ENCODE data around the gene ANKDD1B. TPM values are rescaled to one million over a fixed set of nuclear protein-coding genes. Genes with fewer than 3 reads are reported as not detected.

The ANKDD1B gene
- total RNA-seq, 1 experiment from 2014 or later = 0.10 TPM

- intact Hi-C loops (cut with micrococcal nuclease; ENCODE audit: unreplicated experiment) = loop anchor here (5.0 kb wide), 1 partner anchor 94 kb away; no protein-coding TSS in a partner anchor
- no peaks in the 10 kb centered on the region; the same call in 1 of the 2 replicates for H3K4me1 ChIP-seq (ENCODE audit: control insufficient read depth, insufficient read depth, low read length)
- H3K4me3 ChIP-seq (ENCODE audit: low read depth in 2 of 2, low read length in 2 of 2) = no peak overlapping the region
- CTCF ChIA-PET = interaction anchor here (0.5 to 0.6 kb wide), 4 partner anchors 17 to 369 kb away, joined by 3 to 6 read pairs (median 3); no protein-coding TSS in a partner anchor
- in situ Hi-C loops (cut with HindIII; ENCODE audit: low pct_unique_long_range_greater_than_20kb, low sequenced_read_pairs) = no loop called here
- DNase-seq (ENCODE audit: low read depth, low spot score) (peak; percentile 17), ATAC-seq (0 out of 2 replicates have a peak, but pooled peaks have one; percentile 66)
- TF ChIP-seq TCF7L2 (IDR thresholded peaks at IDR 0.05; ENCODE audit: low read depth, low read length) (no peak), POLR2AphosphoS5 (IDR thresholded peaks at IDR 0.05; ENCODE audit: low read depth, low read length) (no peak), SIN3A (IDR thresholded peaks at IDR 0.05; ENCODE audit: borderline replicate concordance, insufficient read depth, low read depth, low read length) (no peak), REST (IDR thresholded peaks at IDR 0.05; ENCODE audit: insufficient read depth in 1 of 2, low read depth in 2 of 2, low read length in 1 of 2) (no peak)
- TF ChIP-seq, protein P1, sequence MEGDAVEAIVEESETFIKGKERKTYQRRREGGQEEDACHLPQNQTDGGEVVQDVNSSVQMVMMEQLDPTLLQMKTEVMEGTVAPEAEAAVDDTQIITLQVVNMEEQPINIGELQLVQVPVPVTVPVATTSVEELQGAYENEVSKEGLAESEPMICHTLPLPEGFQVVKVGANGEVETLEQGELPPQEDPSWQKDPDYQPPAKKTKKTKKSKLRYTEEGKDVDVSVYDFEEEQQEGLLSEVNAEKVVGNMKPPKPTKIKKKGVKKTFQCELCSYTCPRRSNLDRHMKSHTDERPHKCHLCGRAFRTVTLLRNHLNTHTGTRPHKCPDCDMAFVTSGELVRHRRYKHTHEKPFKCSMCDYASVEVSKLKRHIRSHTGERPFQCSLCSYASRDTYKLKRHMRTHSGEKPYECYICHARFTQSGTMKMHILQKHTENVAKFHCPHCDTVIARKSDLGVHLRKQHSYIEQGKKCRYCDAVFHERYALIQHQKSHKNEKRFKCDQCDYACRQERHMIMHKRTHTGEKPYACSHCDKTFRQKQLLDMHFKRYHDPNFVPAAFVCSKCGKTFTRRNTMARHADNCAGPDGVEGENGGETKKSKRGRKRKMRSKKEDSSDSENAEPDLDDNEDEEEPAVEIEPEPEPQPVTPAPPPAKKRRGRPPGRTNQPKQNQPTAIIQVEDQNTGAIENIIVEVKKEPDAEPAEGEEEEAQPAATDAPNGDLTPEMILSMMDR (IDR thresholded peaks at IDR 0.05) = peak; percentile 47; the same call in 1 of the 2 replicates
- POLR2A ChIA-PET = no interaction called here
- H3K27ac ChIP-seq (ENCODE audit: low read length) = no peak overlapping the region
- no peaks in the 10 kb centered on the region for H3K9me3 ChIP-seq (ENCODE audit: control insufficient read depth, insufficient read depth, low read depth, low read length)
- H3K27me3 ChIP-seq (ENCODE audit: control insufficient read depth, insufficient read depth, low read length) = no peaks in the 10 kb centered on the region
- BruUV-seq (replicated peaks) = no TSS peak
- peaks cover 16% of the 10 kb centered on the region for H3K36me3 ChIP-seq (ENCODE audit: control insufficient read depth, insufficient read depth, low read length)
Observed at GRCh38 chr5:75681125-75681830, 70.0 kb downstream of the ANKDD1B start.

- Histone ChIP-seq H3K36me3 (ENCODE audit: control insufficient read depth, insufficient read depth, low read length) (peaks cover 23% of the 10 kb centered on the region), H3K27ac (ENCODE audit: low read length) (no peak overlapping the region), H3K9me3 (ENCODE audit: control insufficient read depth, insufficient read depth, low read depth, low read length) (no peaks in the 10 kb centered on the region), H3K27me3 (ENCODE audit: control insufficient read depth, insufficient read depth, low read length) (no peaks in the 10 kb centered on the region), H3K4me1 (ENCODE audit: control insufficient read depth, insufficient read depth, low read length) (no peaks in the 10 kb centered on the region; the same call in 1 of the 2 replicates), H3K4me3 (ENCODE audit: low read depth in 2 of 2, low read length in 2 of 2) (no peak overlapping the region)
- intact Hi-C loops (cut with micrococcal nuclease; ENCODE audit: unreplicated experiment) = no loop called here
- BruUV-seq (replicated peaks) = no TSS peak
- in situ Hi-C loops (cut with HindIII; ENCODE audit: low pct_unique_long_range_greater_than_20kb, low sequenced_read_pairs) = no loop called here
- DNase-seq (ENCODE audit: low read depth, low spot score) = no peak
- CTCF ChIA-PET = no interaction called here
- POLR2A ChIA-PET = no interaction called here
- no peak for ATAC-seq
- no peak for TF ChIP-seq SIN3A (IDR thresholded peaks at IDR 0.05; ENCODE audit: borderline replicate concordance, insufficient read depth, low read depth, low read length)
- no peak for TF ChIP-seq REST (IDR thresholded peaks at IDR 0.05; ENCODE audit: insufficient read depth in 1 of 2, low read depth in 2 of 2, low read length in 1 of 2)
- no peak for TF ChIP-seq POLR2AphosphoS5 (IDR thresholded peaks at IDR 0.05; ENCODE audit: low read depth, low read length)
- no peak for TF ChIP-seq TCF7L2 (IDR thresholded peaks at IDR 0.05; ENCODE audit: low read depth, low read length)
- TF ChIP-seq, protein P1 (IDR thresholded peaks at IDR 0.05) = no peak
Observed at GRCh38 chr5:75685141-75685540, 73.9 kb downstream of the ANKDD1B start.

Measured in Panc1 (cell line).